ENCODE results near the gene FIBIN. TPM values are rescaled to one million over a fixed set of nuclear protein-coding genes. Genes with fewer than 3 reads are reported as not detected.

The FIBIN gene
- total and polyA plus RNA-seq, 4 experiments from 2014 or later: not detected

DNA sequence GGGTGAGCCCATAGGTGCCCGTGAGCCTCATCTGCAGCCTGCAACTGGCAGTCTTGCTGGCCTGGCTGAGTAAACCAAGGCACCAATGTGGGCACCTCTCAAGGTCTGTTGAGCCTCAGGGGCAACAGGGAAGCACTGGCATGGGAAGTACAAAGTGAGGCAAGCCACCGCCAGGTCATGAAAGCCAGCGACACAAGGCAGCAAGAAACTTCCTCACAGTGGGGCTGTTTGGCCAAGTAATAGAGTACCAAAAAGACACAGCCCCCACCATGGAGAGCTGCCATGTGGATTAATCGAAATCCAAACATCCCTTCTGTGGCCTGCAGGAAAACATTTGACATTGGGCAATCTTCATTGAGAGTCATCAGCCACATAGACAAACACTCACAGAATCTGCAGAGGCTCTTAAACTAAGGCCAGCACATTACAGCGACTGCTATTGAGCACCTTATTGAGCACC, 43.6 kb upstream of the FIBIN start:
- POLR2A ChIA-PET (ENCODE audit: partially characterized antibody): no interaction called here
- no peak overlapping the region for H3K4me3 ChIP-seq (ENCODE audit: low read length in 2 of 2)

DNA sequence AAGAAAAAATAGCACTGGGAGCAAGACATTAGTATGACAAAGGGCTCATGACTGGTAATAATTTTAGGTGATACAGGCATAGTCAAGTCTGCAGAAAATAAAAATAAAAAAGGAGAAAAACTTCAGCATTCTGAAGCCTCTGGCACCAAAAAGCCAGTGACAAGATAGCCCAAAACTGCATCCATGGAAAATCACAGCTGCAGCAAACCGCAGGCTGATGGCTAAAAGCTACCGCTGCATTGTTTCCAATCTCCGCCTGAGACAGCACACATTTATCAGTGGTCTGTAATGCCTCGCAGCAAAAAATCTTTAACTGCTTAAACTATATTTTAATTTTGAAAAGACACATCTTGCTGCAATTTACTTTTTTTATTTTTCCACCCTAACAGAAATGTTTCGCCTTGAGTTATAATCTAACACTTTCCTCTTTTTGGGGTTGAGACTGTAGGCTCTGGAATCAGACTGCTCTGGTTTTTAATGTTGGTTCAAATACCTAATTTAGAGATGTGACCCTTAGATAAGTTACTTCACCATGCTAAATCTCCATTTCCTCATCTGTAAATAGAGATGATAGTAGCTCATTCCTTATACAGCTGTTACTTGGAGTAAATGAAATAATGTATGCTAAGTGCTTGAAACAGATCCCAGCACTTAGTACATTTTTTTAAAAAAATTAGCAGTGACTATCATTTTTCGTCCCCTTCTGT, 42.0 kb upstream of the FIBIN start:
- H3K4me1 ChIP-seq (ENCODE audit: insufficient read depth, low read length): no peaks in the 10 kb centered on the region
- H3K4me3 ChIP-seq (ENCODE audit: low read length in 2 of 2): no peak overlapping the region
- Mint-ChIP-seq H3K27me3 (no peaks in the 10 kb centered on the region), H3K36me3 (no peaks in the 10 kb centered on the region), H3K9me3 (peaks cover 0 to 9% (median 4%) of the 10 kb centered on the region in 8 donors), H3K27ac (no peak overlapping the region), H3K4me1 (no peaks in the 10 kb centered on the region), H3K4me3 (no peak overlapping the region)
- POLR2A ChIA-PET (ENCODE audit: partially characterized antibody): no interaction called here
- intact Hi-C loops (cut with micrococcal nuclease): no loop called here
- H3K27ac ChIP-seq (ENCODE audit: low read depth, low read length): no peak overlapping the region
- no peaks in the 10 kb centered on the region for H3K9me3 ChIP-seq (ENCODE audit: control insufficient read depth in 1 of 2, low read length in 2 of 2)
- H3K27me3 ChIP-seq (ENCODE audit: insufficient read depth, low read length): no peaks in the 10 kb centered on the region
- H3K36me3 ChIP-seq (ENCODE audit: insufficient read depth, low read length): no peaks in the 10 kb centered on the region
- DNase-seq: no peak
- CTCF ChIA-PET (ENCODE audit: partially characterized antibody): no interaction called here

More for the DNA sequence above, 43.6 kb upstream of the FIBIN start:
- peaks cover 0 to 13% (median 4%) of the 10 kb centered on the region in 8 donors for H3K9me3 Mint-ChIP-seq
- H3K9me3 ChIP-seq (ENCODE audit: control insufficient read depth in 1 of 2, low read length in 2 of 2): no peaks in the 10 kb centered on the region
- CTCF ChIA-PET (ENCODE audit: partially characterized antibody): no interaction called here
- H3K4me1 ChIP-seq (ENCODE audit: insufficient read depth, low read length): no peaks in the 10 kb centered on the region
- intact Hi-C loops (cut with micrococcal nuclease): no loop called here
- H3K4me1 Mint-ChIP-seq: no peaks in the 10 kb centered on the region
- no peak for DNase-seq
- H3K4me3 Mint-ChIP-seq: no peak overlapping the region
- H3K27ac Mint-ChIP-seq: no peak overlapping the region
- no peak overlapping the region for H3K27ac ChIP-seq (ENCODE audit: low read depth, low read length)
- H3K36me3 Mint-ChIP-seq: no peaks in the 10 kb centered on the region
- no peaks in the 10 kb centered on the region for H3K27me3 Mint-ChIP-seq
- no peaks in the 10 kb centered on the region for H3K27me3 ChIP-seq (ENCODE audit: insufficient read depth, low read length)
- H3K36me3 ChIP-seq (ENCODE audit: insufficient read depth, low read length): no peaks in the 10 kb centered on the region

DNA sequence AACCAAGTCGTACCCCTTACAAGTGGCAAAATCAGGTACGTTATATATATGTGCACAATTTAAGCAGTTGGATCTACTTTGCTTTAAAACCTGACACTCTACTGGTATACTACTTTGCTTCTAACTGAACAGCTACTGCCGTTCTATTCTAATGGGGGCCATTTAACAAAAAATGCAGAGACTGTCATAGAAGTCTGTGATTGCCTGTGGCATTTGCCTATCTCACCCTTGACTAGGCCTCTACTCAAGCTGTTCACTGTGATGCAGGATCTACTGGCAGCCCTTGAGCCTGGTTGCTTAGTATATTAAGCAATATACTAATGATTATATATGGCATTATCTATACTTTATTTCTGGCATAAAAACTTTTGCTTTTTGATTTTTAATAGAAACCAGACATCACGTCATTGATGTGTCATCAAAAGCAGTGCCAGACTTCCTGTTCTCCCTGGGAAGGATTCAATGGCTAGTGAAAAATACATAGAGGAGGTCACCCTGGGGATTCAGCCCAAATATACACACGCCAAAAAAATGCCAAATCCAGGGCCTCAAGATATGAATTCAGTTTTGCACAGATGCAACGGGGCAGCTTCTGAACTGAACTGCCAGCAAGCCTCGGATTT, 40.0 kb upstream of the FIBIN start:
- POLR2A ChIA-PET (ENCODE audit: partially characterized antibody): no interaction called here

DNA sequence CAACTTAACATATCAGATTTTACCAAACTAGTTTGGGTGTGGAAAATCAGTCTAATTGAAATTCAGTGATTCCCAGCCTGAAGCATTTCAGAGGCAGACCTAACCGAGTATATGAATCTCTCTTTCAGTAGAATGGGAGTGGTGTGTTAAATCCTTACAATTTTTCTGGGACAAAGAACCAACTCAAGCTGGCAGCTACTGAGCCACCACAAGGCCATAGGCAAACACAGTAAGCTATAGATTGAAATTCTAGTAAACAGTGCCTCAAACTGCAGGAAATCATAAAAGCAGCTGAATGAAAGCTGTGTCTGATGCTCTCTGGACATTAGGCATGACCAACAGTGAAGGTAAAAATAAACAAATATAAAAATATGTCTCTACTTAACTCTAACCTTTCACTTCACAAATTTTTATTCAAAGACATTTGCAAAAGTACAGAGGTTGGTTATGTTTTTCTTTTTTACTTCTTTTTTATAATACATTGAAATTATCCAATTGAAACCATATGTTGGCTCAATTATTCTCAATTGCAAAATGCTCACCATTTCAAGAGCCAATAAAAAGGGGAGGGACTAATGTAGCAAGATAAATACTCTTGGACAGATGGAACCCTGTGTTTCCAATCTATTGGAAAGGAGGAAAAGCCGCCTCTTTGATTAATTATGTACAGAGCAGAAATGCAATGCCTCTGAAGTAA, 35.8 kb upstream of the FIBIN start:
- DNase-seq: no peak

More for the DNA sequence above, 40.0 kb upstream of the FIBIN start:
- no peaks in the 10 kb centered on the region for H3K27me3 ChIP-seq (ENCODE audit: insufficient read depth, low read length)
- Mint-ChIP-seq H3K9me3 (peaks cover 0 to 5% (median 2%) of the 10 kb centered on the region in 8 donors), H3K36me3 (no peaks in the 10 kb centered on the region), H3K27me3 (no peaks in the 10 kb centered on the region), H3K4me1 (no peaks in the 10 kb centered on the region), H3K4me3 (no peak overlapping the region), H3K27ac (no peak overlapping the region)
- no peaks in the 10 kb centered on the region for H3K36me3 ChIP-seq (ENCODE audit: insufficient read depth, low read length)
- H3K27ac ChIP-seq (ENCODE audit: low read depth, low read length): no peak overlapping the region
- H3K9me3 ChIP-seq (ENCODE audit: control insufficient read depth in 1 of 2, low read length in 2 of 2): no peaks in the 10 kb centered on the region
- no peak for DNase-seq
- H3K4me1 ChIP-seq (ENCODE audit: insufficient read depth, low read length): no peaks in the 10 kb centered on the region
- CTCF ChIA-PET (ENCODE audit: partially characterized antibody): no interaction called here
- intact Hi-C loops (cut with micrococcal nuclease): no loop called here
- H3K4me3 ChIP-seq (ENCODE audit: low read length in 2 of 2): no peak overlapping the region

DNA sequence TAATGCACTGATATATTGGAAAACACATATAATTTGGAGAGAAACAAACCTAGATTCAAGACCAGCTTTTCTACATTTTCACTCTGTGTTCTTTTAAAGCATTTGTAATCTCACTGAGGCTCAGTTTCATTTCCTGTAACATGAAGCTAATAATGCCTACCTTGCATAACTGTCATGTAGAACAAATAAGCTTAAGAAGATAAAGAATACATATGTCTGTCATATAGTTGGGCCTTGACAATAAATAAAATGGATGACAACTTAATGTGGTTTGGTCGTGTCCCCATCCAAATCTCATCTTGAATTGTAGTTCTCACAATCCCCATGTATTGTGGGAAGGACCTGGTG, 35.2 kb upstream of the FIBIN start:
- no peak for DNase-seq
- Mint-ChIP-seq H3K36me3 (no peaks in the 10 kb centered on the region), H3K4me3 (no peak overlapping the region), H3K27me3 (no peaks in the 10 kb centered on the region), H3K9me3 (peaks cover 0 to 10% (median 0%) of the 10 kb centered on the region in 8 donors), H3K4me1 (no peaks in the 10 kb centered on the region), H3K27ac (no peak overlapping the region)
- Histone ChIP-seq H3K36me3 (ENCODE audit: insufficient read depth, low read length) (no peaks in the 10 kb centered on the region), H3K4me3 (ENCODE audit: low read length in 2 of 2) (no peak overlapping the region), H3K4me1 (ENCODE audit: insufficient read depth, low read length) (no peaks in the 10 kb centered on the region), H3K9me3 (ENCODE audit: control insufficient read depth in 1 of 2, low read length in 2 of 2) (no peaks in the 10 kb centered on the region), H3K27me3 (ENCODE audit: insufficient read depth, low read length) (no peaks in the 10 kb centered on the region), H3K27ac (ENCODE audit: low read depth, low read length) (no peak overlapping the region)
- ChIA-PET POLR2A (ENCODE audit: partially characterized antibody) (no interaction called here), CTCF (ENCODE audit: partially characterized antibody) (no interaction called here)
- intact Hi-C loops (cut with micrococcal nuclease): no loop called here

More for the DNA sequence above, 35.8 kb upstream of the FIBIN start:
- Mint-ChIP-seq H3K4me3 (no peak overlapping the region), H3K4me1 (no peaks in the 10 kb centered on the region), H3K27ac (no peak overlapping the region), H3K36me3 (no peaks in the 10 kb centered on the region), H3K27me3 (no peaks in the 10 kb centered on the region), H3K9me3 (peaks cover 0 to 10% (median 0%) of the 10 kb centered on the region in 8 donors)
- Histone ChIP-seq H3K36me3 (ENCODE audit: insufficient read depth, low read length) (no peaks in the 10 kb centered on the region), H3K27ac (ENCODE audit: low read depth, low read length) (no peak overlapping the region), H3K4me3 (ENCODE audit: low read length in 2 of 2) (no peak overlapping the region), H3K4me1 (ENCODE audit: insufficient read depth, low read length) (no peaks in the 10 kb centered on the region), H3K27me3 (ENCODE audit: insufficient read depth, low read length) (no peaks in the 10 kb centered on the region), H3K9me3 (ENCODE audit: control insufficient read depth in 1 of 2, low read length in 2 of 2) (no peaks in the 10 kb centered on the region)
- intact Hi-C loops (cut with micrococcal nuclease): no loop called here
- POLR2A ChIA-PET (ENCODE audit: partially characterized antibody): no interaction called here
- CTCF ChIA-PET (ENCODE audit: partially characterized antibody): no interaction called here

DNA sequence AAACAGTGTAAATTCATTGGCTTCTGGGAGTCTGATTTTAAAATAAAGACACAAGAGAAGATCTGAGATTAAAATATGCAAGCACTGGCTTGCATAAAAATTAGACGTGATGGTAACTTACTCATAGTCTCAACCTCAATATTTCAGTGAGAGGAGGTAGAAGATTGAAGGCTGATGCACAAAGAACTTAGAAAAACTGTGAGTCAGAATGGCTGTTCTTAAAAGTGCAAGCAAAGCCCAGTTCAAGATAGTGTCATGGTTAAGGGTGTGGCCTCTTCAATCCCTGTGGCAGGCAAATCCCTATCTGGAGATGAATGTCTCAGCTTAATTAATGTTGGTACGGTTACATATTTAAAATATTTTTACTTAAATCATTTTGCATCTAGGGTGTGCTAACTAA, 33.6 kb upstream of the FIBIN start:
- CTCF ChIA-PET (ENCODE audit: partially characterized antibody): no interaction called here
- Mint-ChIP-seq H3K27me3 (no peaks in the 10 kb centered on the region), H3K27ac (no peak overlapping the region)

DNA sequence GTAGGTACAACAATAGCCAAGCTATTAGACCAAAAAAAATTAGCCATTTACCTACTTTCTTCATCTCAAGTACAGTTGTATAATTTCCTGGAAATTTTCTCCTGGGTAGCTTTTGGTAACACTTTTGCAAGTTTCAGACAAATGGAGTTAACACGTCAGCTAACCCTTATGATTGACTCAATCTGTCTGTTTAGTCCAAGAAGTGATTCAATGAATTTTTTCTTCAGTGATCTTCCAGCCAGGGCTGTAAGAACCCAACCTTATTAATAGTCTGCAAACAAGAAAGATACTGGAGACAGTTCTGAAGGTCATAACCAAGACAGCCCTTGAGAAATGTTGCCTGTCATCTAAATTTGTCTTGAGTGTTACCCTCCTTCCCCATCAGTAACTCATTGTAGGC, 30.1 kb upstream of the FIBIN start:
- no peaks in the 10 kb centered on the region for H3K9me3 ChIP-seq (ENCODE audit: control insufficient read depth in 1 of 2, low read length in 2 of 2)
- H3K27me3 ChIP-seq (ENCODE audit: insufficient read depth, low read length): no peaks in the 10 kb centered on the region
- POLR2A ChIA-PET (ENCODE audit: partially characterized antibody): no interaction called here
- Mint-ChIP-seq H3K27me3 (no peaks in the 10 kb centered on the region), H3K9me3 (peaks cover 0 to 12% (median 2%) of the 10 kb centered on the region in 8 donors), H3K4me3 (no peak overlapping the region), H3K4me1 (no peaks in the 10 kb centered on the region), H3K36me3 (no peaks in the 10 kb centered on the region), H3K27ac (no peak overlapping the region)
- H3K27ac ChIP-seq (ENCODE audit: low read depth, low read length): no peak overlapping the region
- H3K36me3 ChIP-seq (ENCODE audit: insufficient read depth, low read length): no peaks in the 10 kb centered on the region
- no peak for DNase-seq
- H3K4me1 ChIP-seq (ENCODE audit: insufficient read depth, low read length): no peaks in the 10 kb centered on the region
- intact Hi-C loops (cut with micrococcal nuclease): no loop called here
- CTCF ChIA-PET (ENCODE audit: partially characterized antibody): no interaction called here
- H3K4me3 ChIP-seq (ENCODE audit: low read length in 2 of 2): no peak overlapping the region

More for the DNA sequence above, 33.6 kb upstream of the FIBIN start:
- Histone ChIP-seq H3K4me1 (ENCODE audit: insufficient read depth, low read length) (no peaks in the 10 kb centered on the region), H3K36me3 (ENCODE audit: insufficient read depth, low read length) (no peaks in the 10 kb centered on the region), H3K27ac (ENCODE audit: low read depth, low read length) (no peak overlapping the region), H3K4me3 (ENCODE audit: low read length in 2 of 2) (no peak overlapping the region), H3K27me3 (ENCODE audit: insufficient read depth, low read length) (no peaks in the 10 kb centered on the region), H3K9me3 (ENCODE audit: control insufficient read depth in 1 of 2, low read length in 2 of 2) (no peaks in the 10 kb centered on the region)
- no peak for DNase-seq
- Mint-ChIP-seq H3K4me3 (no peak overlapping the region), H3K4me1 (no peaks in the 10 kb centered on the region), H3K9me3 (peaks cover 0 to 12% (median 3%) of the 10 kb centered on the region in 8 donors), H3K36me3 (no peaks in the 10 kb centered on the region)
- POLR2A ChIA-PET (ENCODE audit: partially characterized antibody): no interaction called here
- intact Hi-C loops (cut with micrococcal nuclease): no loop called here

Measured in CD4-positive, alpha-beta memory T cell (primary cell).